Lower leg skin (tissue), 4 donors: ENCODE data around the gene DNAH12. TPM values are rescaled to one million over a fixed set of nuclear protein-coding genes. Genes with fewer than 3 reads are reported as not detected.

ENCODE experiments used
- DNase-seq, 2 donors: peaks; one replicate each; pipeline ENCODE4 v3.0.0-alpha.2; 2019; ENCODE audit warnings: low spot score in 2 of 2
- H3K4me3 ChIP-seq: fragments of 200-600 bp; sonication (generic); 2 replicates; pipeline ENCODE4 v1.5.1; 2017; ENCODE audit warnings: mild to moderate bottlenecking, low read depth; ENCODE audit not compliant: poor library complexity, severe bottlenecking
- CTCF ChIP-seq, 3 donors: fragments of 450-650 bp; IDR thresholded peaks; one replicate each; pipeline ENCODE4 v1.5.1; 2016; ENCODE audit warnings: antibody characterized with exemption in 3 of 3, mild to moderate bottlenecking in 3 of 3, moderate library complexity in 2 of 3
- POLR2A ChIP-seq, 2 donors: fragments of 450-650 bp; IDR thresholded peaks; one replicate each; pipeline ENCODE4 v1.6.1; 2016 to 2017; ENCODE audit warnings: antibody characterized with exemption in 2 of 2, mild to moderate bottlenecking in 1 of 2, moderate library complexity in 1 of 2
- WGBS, 2 donors: methylation state at CpG; one replicate each; pipeline ENCODE4 v1.1.5; 2018; 5-methylcytosine and 5-hydroxymethylcytosine counted together
- intact Hi-C: fragments of 100-400 bp; cut with DNase I; formaldehyde crosslinking; loops from one replicate; pipeline ENCODE4 v1.15.0; 2023; ENCODE audit warnings: low total_unique reads
- total RNA-seq, 4 donors: library from RNA; depleted of rRNA; stranded (reverse); fragments of >200 nt; gene quantifications; one replicate each; pipeline ENCODE4 v1.1.0, GENCODE V29; 2016

The DNAH12 gene
- total RNA-seq, 4 donors from 2014 or later = under 0.01 to 0.03 TPM; not detected in 2

DNA sequence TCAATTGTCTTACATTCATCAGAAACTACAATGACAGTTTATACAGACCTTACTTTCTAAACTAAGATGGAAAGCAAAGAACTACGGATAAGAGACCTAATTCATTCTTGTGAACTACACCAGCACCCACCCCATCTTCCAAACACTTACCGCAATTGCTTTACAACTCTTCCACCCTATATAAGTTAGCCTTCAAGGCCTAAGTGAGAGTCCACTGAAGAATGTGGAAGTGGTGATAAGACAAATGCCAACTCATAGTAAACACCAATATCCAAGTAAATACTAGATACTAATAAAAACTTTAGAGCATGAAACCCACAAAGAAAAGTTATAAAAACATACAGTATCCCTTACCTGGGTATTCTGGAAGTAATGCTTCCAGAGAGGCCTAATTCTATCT lies 39.4 kb upstream of the DNAH12 start:
- WGBS, 2 donors = 85 to 91% methylated on average over 2 of the region's 2 CpGs
- H3K4me3 ChIP-seq = no peak overlapping the region
- intact Hi-C loops = no loop called here
- TF ChIP-seq POLR2A (IDR thresholded peaks at IDR 0.05) (no peak), CTCF (IDR thresholded peaks at IDR 0.05) (no peak)
- no peak for DNase-seq

GRCh38 chr3:57582474-57583168 lies 38.5 kb upstream of the DNAH12 start:
- intact Hi-C loops = no loop called here
- no peak for DNase-seq
- 82 to 85% methylated on average over 7 of the region's 7 CpGs for WGBS, 2 donors

GRCh38 chr3:57577801-57578200 lies 33.7 kb upstream of the DNAH12 start:
- intact Hi-C loops = no loop called here
- 90 to 93% methylated on average over 9 of the region's 9 CpGs for WGBS, 2 donors

More at GRCh38 chr3:57582474-57583168, 38.5 kb upstream of the DNAH12 start:
- H3K4me3 ChIP-seq = no peak overlapping the region
- TF ChIP-seq CTCF (IDR thresholded peaks at IDR 0.05) = no peak
- no peak for TF ChIP-seq POLR2A (IDR thresholded peaks at IDR 0.05)

GRCh38 chr3:57575966-57576626 lies 32.0 kb upstream of the DNAH12 start:
- no peak for TF ChIP-seq CTCF (IDR thresholded peaks at IDR 0.05)
- no peak for TF ChIP-seq POLR2A (IDR thresholded peaks at IDR 0.05)
- no peak for DNase-seq
- 77 to 79% methylated on average over 3 of the region's 3 CpGs for WGBS, 2 donors
- no peak overlapping the region for H3K4me3 ChIP-seq
- intact Hi-C loops = no loop called here

More at GRCh38 chr3:57577801-57578200, 33.7 kb upstream of the DNAH12 start:
- TF ChIP-seq POLR2A (IDR thresholded peaks at IDR 0.05) (no peak), CTCF (IDR thresholded peaks at IDR 0.05) (no peak)
- no peak for DNase-seq
- H3K4me3 ChIP-seq = no peak overlapping the region

GRCh38 chr3:57572096-57572495 lies 28.0 kb upstream of the DNAH12 start:
- intact Hi-C loops = no loop called here
- no peak for DNase-seq
- H3K4me3 ChIP-seq = no peak overlapping the region
- 72 to 77% methylated on average over 3 of the region's 3 CpGs for WGBS, 2 donors
- TF ChIP-seq POLR2A (IDR thresholded peaks at IDR 0.05) = no peak
- no peak for TF ChIP-seq CTCF (IDR thresholded peaks at IDR 0.05)
